HL-60 (cell line): ENCODE measurements around the gene CYP26B1.

Source experiments
- DNase-seq, 2 experiments: peaks; one replicate each; pipeline ENCODE4 v3.0.0-alpha.2; 2010 to 2020; ENCODE audit warnings: low read depth in 1 of 2, low spot score in 1 of 2
- H3K27ac ChIP-seq: fragments of 250-450 bp; sonication (Bioruptor Pico); replicated peaks from 2 replicates; pipeline ENCODE4 v1.5.1; 2020; ENCODE audit warnings: mild to moderate bottlenecking, moderate library complexity
- H3K27me3 ChIP-seq: fragments of 250-450 bp; sonication (Bioruptor Pico); 2 replicates; pipeline ENCODE4 v1.5.1; 2021; ENCODE audit warnings: mild to moderate bottlenecking, moderate library complexity; ENCODE audit not compliant: insufficient read depth, poor library complexity, severe bottlenecking
- H3K4me3 ChIP-seq: replicated peaks from 2 replicates; pipeline ENCODE4 v1.5.1; 2011; ENCODE audit warnings: mild to moderate bottlenecking, control low read depth, low read length; ENCODE audit not compliant: insufficient read depth
- CTCF ChIP-seq: IDR thresholded peaks from one replicate; pipeline ENCODE4 v1.5.1; 2011; ENCODE audit warnings: low read length, control low read depth, inconsistent platforms; ENCODE audit not compliant: insufficient read depth
- GABPA ChIP-seq: IDR thresholded peaks from 2 replicates; pipeline ENCODE4 v1.6.1; 2012; ENCODE audit warnings: low read depth
- POLR2AphosphoS5 ChIP-seq: IDR thresholded peaks from 2 replicates; pipeline ENCODE4 v1.6.1; 2012; ENCODE audit warnings: low read depth
- REST ChIP-seq: IDR thresholded peaks from 2 replicates; pipeline ENCODE4 v1.6.1; 2012; ENCODE audit warnings: low read depth; ENCODE audit not compliant: insufficient replicate concordance
- SPI1 ChIP-seq: IDR thresholded peaks from 2 replicates; pipeline ENCODE4 v1.6.1; 2012; ENCODE audit warnings: low read depth, mild to moderate bottlenecking, borderline replicate concordance

The CYP26B1 gene

GRCh38 chr2:72142570-72143440 lies 4.9 kb downstream of the CYP26B1 start:
- no peak overlapping the region for H3K4me3 ChIP-seq
- no peak for DNase-seq

GRCh38 chr2:72141881-72142451 lies 5.7 kb downstream of the CYP26B1 start:
- peaks cover 47% of the 10 kb centered on the region for H3K27me3 ChIP-seq

More at GRCh38 chr2:72142570-72143440, 4.9 kb downstream of the CYP26B1 start:
- Histone ChIP-seq H3K27me3 (peaks cover 54% of the 10 kb centered on the region), H3K27ac (no peak overlapping the region)
- no peak for TF ChIP-seq POLR2AphosphoS5

GRCh38 chr2:72141032-72141645 lies 6.5 kb downstream of the CYP26B1 start:
- no peak overlapping the region for H3K4me3 ChIP-seq
- no peak for TF ChIP-seq REST
- no peak for TF ChIP-seq GABPA
- no peak for TF ChIP-seq CTCF
- TF ChIP-seq SPI1, result no peak
- TF ChIP-seq POLR2AphosphoS5, result no peak
- peaks cover 39% of the 10 kb centered on the region for H3K27me3 ChIP-seq
- no peak for DNase-seq
- H3K27ac ChIP-seq, result no peak overlapping the region

More at GRCh38 chr2:72141881-72142451, 5.7 kb downstream of the CYP26B1 start:
- TF ChIP-seq REST (no peak), CTCF (no peak), SPI1 (no peak), POLR2AphosphoS5 (no peak), GABPA (no peak)
- no peak for DNase-seq
- Histone ChIP-seq H3K4me3 (no peak overlapping the region), H3K27ac (no peak overlapping the region)

- DNase-seq, result no peak
- no peak overlapping the region for H3K27ac ChIP-seq
- H3K4me3 ChIP-seq, result no peak overlapping the region
- H3K27me3 ChIP-seq, result peaks cover 33% of the 10 kb centered on the region
- TF ChIP-seq SPI1 (no peak), GABPA (no peak), CTCF (no peak), POLR2AphosphoS5 (no peak), REST (no peak)
Observed at GRCh38 chr2:72140621-72140960, 7.1 kb downstream of the CYP26B1 start.
